K562 (cell line): ENCODE results near the gene CLP1. TPM values are rescaled to one million over a fixed set of nuclear protein-coding genes. Genes with fewer than 3 reads are reported as not detected.

ENCODE experiments used
- CBX2 ChIP-seq: fragments of 200-600 bp; sonication (generic); IDR thresholded peaks from one replicate; pipeline ENCODE4 v1.6.1; 2012; ENCODE audit warnings: mild to moderate bottlenecking, low read length, inconsistent platforms; ENCODE audit not compliant: insufficient read depth, poor library complexity, severe bottlenecking
- CUX1 ChIP-seq: fragments of 200-800 bp; sonication (Bioruptor generic); IDR thresholded peaks from 2 replicates; pipeline ENCODE4 v1.6.1; 2016; ENCODE audit warnings: missing genetic modification characterization, missing compliant biosample characterization
- ETV1 ChIP-seq: fragments of 450-650 bp; conservative IDR thresholded peaks from 2 replicates; pipeline ENCODE4 v1.6.1; 2016; ENCODE audit warnings: missing genetic modification characterization, control low read depth, low read depth, missing compliant biosample characterization
- MYC ChIP-seq, 2 experiments: fragments of 250-450 bp in 1 of 2; sonication (Bioruptor Pico) in 1 of 2; IDR thresholded peaks; 2 replicates each; pipeline versions ENCODE4 v1.5.1 to v1.6.1; 2012 to 2021; ENCODE audit warnings: low read depth in 2 of 2, borderline replicate concordance in 1 of 2, improper control_type of control experiment in 1 of 2, low read length in 1 of 2, mild to moderate bottlenecking in 1 of 2, moderate library complexity in 1 of 2
- POLR2B ChIP-seq: fragments of 450-650 bp; IDR thresholded peaks from 2 replicates; pipeline ENCODE4 v1.6.1; 2018; ENCODE audit warnings: low read depth; ENCODE audit not compliant: partially characterized antibody
- REST ChIP-seq, 2 experiments: fragments of 450-650 bp; formaldehyde crosslinking in 1 of 2; IDR thresholded peaks; 2 replicates each; pipeline versions ENCODE4 v1.4.0 to v1.6.1; 2014 to 2020; ENCODE audit warnings: mild to moderate bottlenecking in 2 of 2, borderline replicate concordance in 1 of 2, low read depth in 1 of 2
- TRIM24 ChIP-seq, 2 experiments: fragments of 450-650 bp; IDR thresholded peaks; 2 replicates each; pipeline ENCODE4 v1.6.1; 2016
- ZKSCAN1 ChIP-seq: fragments of 150-350 bp; IDR thresholded peaks from 2 replicates; pipeline ENCODE4 v1.6.1; 2016; ENCODE audit warnings: low read depth, low read length
- ZNF639 ChIP-seq, 2 experiments: fragments of 200-800 bp in 1 of 2; sonication (Bioruptor generic) in 1 of 2; sonication (generic) in 1 of 2; formaldehyde crosslinking in 1 of 2; IDR thresholded peaks in 1 of 2; conservative IDR thresholded peaks in 1 of 2; 2 replicates each; pipeline versions ENCODE4 v1.5.0 to v1.6.1; 2016 to 2020; ENCODE audit warnings: missing compliant biosample characterization in 1 of 2, missing genetic modification characterization in 1 of 2, missing genetic modification reagents in 1 of 2
- polyA plus RNA-seq, 8 experiments: library from polyadenylated mRNA; depleted of rRNA in 4 of 8; stranded (reverse) in 5 of 8; unstranded in 3 of 8; fragments of >200 nt; fragmentation: Nextera tagmentation in 2 of 8; fragmentation: Illumina TruSeq in 1 of 8; extraction: Ambion mirVana in 2 of 8; extraction: Trizol in 1 of 8; gene quantifications; 2 replicates each; pipeline versions ENCODE4 v1.2.1 to v1.2.3, GENCODE V29; 2011 to 2014; ENCODE audit warnings: inconsistent platforms in 1 of 8, missing spikeins in 1 of 8
- total RNA-seq, 7 experiments: library from RNA; depleted of rRNA in 6 of 7; stranded (reverse); fragments of >200 nt in 6 of 7; fragmentation: Illumina TruSeq in 2 of 7; extraction: Trizol in 2 of 7; gene quantifications; 2 replicates each; pipeline versions ENCODE4 v1.2.1 to v1.2.3, GENCODE V29; 2011 to 2021; ENCODE audit warnings: low replicate concordance in 1 of 7

CLP1 gene
- total and polyA plus RNA-seq, 9 of the 15 experiments (the other 6 are each of a cell fraction or from before 2014, with no cell fraction given), result 19.1 to 46.2 (median 27.8) TPM

GRCh38 chr11:57647960-57648800 lies 9.4 kb upstream of the CLP1 start (continued):
- TF ChIP-seq ETV1 (tag) (no peak), ZKSCAN1 (peak; percentile 63; the same call in 1 of the 2 replicates), CBX2 (no peak), MYC (IDR thresholded peaks at IDR 0.05; ENCODE audit: low read depth, low read length) (peak; percentile 56), MYC (CRISPR knock-in tag; IDR thresholded peaks at IDR 0.05; ENCODE audit: borderline replicate concordance, low read depth) (no peak), POLR2B (no peak), ZNF639 (CRISPR knock-in tag; conservative IDR thresholded peaks at IDR 0.05 in 1 of 2, IDR thresholded peaks at IDR 0.05 in 1 of 2) (peak in 1 of 2 experiments; percentile 58; a peak in 1 of 4 replicates), CUX1 (CRISPR knock-in tag) (peak; percentile 87; the same call in 1 of the 2 replicates), TRIM24 (IDR thresholded peaks at IDR 0.05) (peak; percentile 90 to 93), REST (IDR thresholded peaks at IDR 0.05; ENCODE audit: borderline replicate concordance) (no peak), REST (CRISPR knock-in tag; IDR thresholded peaks at IDR 0.05; ENCODE audit: low read depth) (no peak)
